ENCODE results near the gene JARID2. TPM values are rescaled to one million over a fixed set of nuclear protein-coding genes. Genes with fewer than 3 reads are reported as not detected.

The JARID2 gene
- total and polyA plus RNA-seq, 2 of the 13 experiments (the other 11 are each of a cell fraction or from before 2014, with no cell fraction given), result 7.5 to 10.3 TPM

DNA sequence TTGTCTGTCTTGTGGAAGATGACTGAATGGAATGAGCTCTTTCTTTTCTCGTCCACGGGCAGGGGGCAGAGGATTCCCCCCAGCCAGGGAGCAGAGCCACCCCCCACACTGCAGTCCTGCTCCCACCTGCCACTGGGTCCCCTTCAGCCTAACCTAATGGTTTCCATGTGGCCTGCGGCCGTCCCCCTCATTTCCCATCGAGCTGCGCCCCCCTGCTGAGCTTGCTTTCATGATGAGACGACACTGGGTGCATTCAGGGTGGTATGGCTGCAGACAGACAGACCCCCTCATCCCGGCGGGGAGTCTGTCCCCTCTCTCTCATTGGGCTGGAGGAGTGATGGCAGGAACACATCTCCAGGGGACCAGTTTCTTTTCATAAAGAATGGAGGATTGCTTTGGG lies 276.2 kb downstream of the JARID2 start (continued):
- TF ChIP-seq, protein P1, sequence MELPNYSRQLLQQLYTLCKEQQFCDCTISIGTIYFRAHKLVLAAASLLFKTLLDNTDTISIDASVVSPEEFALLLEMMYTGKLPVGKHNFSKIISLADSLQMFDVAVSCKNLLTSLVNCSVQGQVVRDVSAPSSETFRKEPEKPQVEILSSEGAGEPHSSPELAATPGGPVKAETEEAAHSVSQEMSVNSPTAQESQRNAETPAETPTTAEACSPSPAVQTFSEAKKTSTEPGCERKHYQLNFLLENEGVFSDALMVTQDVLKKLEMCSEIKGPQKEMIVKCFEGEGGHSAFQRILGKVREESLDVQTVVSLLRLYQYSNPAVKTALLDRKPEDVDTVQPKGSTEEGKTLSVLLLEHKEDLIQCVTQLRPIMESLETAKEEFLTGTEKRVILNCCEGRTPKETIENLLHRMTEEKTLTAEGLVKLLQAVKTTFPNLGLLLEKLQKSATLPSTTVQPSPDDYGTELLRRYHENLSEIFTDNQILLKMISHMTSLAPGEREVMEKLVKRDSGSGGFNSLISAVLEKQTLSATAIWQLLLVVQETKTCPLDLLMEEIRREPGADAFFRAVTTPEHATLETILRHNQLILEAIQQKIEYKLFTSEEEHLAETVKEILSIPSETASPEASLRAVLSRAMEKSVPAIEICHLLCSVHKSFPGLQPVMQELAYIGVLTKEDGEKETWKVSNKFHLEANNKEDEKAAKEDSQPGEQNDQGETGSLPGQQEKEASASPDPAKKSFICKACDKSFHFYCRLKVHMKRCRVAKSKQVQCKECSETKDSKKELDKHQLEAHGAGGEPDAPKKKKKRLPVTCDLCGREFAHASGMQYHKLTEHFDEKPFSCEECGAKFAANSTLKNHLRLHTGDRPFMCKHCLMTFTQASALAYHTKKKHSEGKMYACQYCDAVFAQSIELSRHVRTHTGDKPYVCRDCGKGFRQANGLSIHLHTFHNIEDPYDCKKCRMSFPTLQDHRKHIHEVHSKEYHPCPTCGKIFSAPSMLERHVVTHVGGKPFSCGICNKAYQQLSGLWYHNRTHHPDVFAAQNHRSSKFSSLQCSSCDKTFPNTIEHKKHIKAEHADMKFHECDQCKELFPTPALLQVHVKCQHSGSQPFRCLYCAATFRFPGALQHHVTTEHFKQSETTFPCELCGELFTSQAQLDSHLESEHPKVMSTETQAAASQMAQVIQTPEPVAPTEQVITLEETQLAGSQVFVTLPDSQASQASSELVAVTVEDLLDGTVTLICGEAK (IDR thresholded peaks at IDR 0.05), result no peak
- TF ChIP-seq, protein P1 (CRISPR knock-in tag; IDR thresholded peaks at IDR 0.05), result no peak
- TF ChIP-seq ZNF772 (CRISPR knock-in tag; IDR thresholded peaks at IDR 0.05), result no peak

DNA sequence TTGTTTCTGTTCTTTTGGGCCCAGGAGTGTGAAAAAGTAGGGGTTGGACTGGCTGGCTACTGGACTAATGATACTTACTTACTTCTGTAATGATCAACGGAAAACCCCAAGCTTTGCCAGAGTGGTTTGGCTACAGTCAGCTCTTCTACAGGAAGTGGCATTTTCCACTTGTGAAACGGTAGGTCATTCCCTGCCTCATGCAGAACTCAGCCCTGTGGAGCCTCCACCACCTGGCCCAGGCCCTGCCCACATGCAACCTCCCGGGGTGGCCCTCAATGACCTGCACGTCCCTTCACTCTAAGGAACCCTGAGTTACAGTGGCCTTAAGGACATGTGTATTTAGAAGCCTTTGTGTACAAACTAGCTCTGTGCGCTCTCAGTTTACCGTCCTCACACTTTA lies 276.6 kb downstream of the JARID2 start:
- in situ Hi-C loops (cut with HindIII; ENCODE audit: extremely low pct_ligation_motif_present, low pct_unique_long_range_greater_than_20kb), result loop anchor here (10.0 kb wide), 1 partner anchor 102 kb away; no protein-coding TSS in a partner anchor
- Histone ChIP-seq H2AFZ (ENCODE audit: low read length) (no peak overlapping the region), H3K9me3 (ENCODE audit: low read length) (no peaks in the 10 kb centered on the region), H3K9ac (ENCODE audit: insufficient read depth, low read depth, low read length) (no peak overlapping the region), H3K79me2 (ENCODE audit: insufficient read depth, low read length) (no peaks in the 10 kb centered on the region), H3K27ac (ENCODE audit: extremely low read length, insufficient read depth, low read length) (no peak overlapping the region), H3K27me3 (ENCODE audit: control insufficient read depth in 1 of 2, insufficient read depth in 2 of 2, low read length in 2 of 2) (no peaks in the 10 kb centered on the region), H3K4me3 (replicated peaks in 1 of 3; ENCODE audit: insufficient read depth in 1 of 3, low read depth in 2 of 3, low read length in 3 of 3) (no peak overlapping the region), H3K4me2 (ENCODE audit: low read depth, low read length) (no peak overlapping the region), H3K36me3 (replicated peaks in 1 of 2; ENCODE audit: control insufficient read depth in 1 of 2, insufficient read depth in 2 of 2, low read length in 2 of 2) (peaks cover 6 to 49% of the 10 kb centered on the region in 2 experiments), H4K20me1 (ENCODE audit: insufficient read depth, low read length) (no peaks in the 10 kb centered on the region), H3K4me1 (ENCODE audit: insufficient read depth, low read length) (peaks cover 15% of the 10 kb centered on the region)
- ATAC-seq, result no peak; the same call in 2 of the 3 replicates
- CTCF ChIA-PET (ENCODE audit: low intra/inter-chr PET ratio, low total read pairs), result no interaction called here
- no peak for FAIRE-seq
- DNase-seq (ENCODE audit: low spot score), result no peak
- intact Hi-C loops (cut with micrococcal nuclease; ENCODE audit: unreplicated experiment), result no loop called here
- BruUV-seq (replicated peaks), result no TSS peak
- POLR2A ChIA-PET, result no interaction called here
- 94% methylated on average over 6 of the region's 6 CpGs for WGBS (ENCODE audit: low lambda C conversion rate)
- TF ChIP-seq, protein P2, sequence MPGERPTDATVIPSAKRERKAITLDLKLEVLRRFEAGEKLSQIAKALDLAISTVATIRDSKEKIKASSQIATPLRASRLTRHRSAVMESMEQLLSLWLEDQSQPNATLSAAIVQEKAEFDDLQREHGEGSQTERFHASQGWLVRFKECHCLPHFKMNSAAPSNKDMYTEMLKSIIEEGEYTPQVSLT (CRISPR knock-in tag; IDR thresholded peaks at IDR 0.05; ENCODE audit: borderline replicate concordance, low read depth), result no peak
- TF ChIP-seq, protein P3, sequence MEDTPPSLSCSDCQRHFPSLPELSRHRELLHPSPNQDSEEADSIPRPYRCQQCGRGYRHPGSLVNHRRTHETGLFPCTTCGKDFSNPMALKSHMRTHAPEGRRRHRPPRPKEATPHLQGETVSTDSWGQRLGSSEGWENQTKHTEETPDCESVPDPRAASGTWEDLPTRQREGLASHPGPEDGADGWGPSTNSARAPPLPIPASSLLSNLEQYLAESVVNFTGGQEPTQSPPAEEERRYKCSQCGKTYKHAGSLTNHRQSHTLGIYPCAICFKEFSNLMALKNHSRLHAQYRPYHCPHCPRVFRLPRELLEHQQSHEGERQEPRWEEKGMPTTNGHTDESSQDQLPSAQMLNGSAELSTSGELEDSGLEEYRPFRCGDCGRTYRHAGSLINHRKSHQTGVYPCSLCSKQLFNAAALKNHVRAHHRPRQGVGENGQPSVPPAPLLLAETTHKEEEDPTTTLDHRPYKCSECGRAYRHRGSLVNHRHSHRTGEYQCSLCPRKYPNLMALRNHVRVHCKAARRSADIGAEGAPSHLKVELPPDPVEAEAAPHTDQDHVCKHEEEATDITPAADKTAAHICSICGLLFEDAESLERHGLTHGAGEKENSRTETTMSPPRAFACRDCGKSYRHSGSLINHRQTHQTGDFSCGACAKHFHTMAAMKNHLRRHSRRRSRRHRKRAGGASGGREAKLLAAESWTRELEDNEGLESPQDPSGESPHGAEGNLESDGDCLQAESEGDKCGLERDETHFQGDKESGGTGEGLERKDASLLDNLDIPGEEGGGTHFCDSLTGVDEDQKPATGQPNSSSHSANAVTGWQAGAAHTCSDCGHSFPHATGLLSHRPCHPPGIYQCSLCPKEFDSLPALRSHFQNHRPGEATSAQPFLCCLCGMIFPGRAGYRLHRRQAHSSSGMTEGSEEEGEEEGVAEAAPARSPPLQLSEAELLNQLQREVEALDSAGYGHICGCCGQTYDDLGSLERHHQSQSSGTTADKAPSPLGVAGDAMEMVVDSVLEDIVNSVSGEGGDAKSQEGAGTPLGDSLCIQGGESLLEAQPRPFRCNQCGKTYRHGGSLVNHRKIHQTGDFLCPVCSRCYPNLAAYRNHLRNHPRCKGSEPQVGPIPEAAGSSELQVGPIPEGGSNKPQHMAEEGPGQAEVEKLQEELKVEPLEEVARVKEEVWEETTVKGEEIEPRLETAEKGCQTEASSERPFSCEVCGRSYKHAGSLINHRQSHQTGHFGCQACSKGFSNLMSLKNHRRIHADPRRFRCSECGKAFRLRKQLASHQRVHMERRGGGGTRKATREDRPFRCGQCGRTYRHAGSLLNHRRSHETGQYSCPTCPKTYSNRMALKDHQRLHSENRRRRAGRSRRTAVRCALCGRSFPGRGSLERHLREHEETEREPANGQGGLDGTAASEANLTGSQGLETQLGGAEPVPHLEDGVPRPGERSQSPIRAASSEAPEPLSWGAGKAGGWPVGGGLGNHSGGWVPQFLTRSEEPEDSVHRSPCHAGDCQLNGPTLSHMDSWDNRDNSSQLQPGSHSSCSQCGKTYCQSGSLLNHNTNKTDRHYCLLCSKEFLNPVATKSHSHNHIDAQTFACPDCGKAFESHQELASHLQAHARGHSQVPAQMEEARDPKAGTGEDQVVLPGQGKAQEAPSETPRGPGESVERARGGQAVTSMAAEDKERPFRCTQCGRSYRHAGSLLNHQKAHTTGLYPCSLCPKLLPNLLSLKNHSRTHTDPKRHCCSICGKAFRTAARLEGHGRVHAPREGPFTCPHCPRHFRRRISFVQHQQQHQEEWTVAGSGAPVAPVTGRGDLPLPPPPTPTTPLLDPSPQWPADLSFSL (CRISPR knock-in tag; IDR thresholded peaks at IDR 0.05), result no peak
- TF ChIP-seq MTA1 (CRISPR knock-in tag; IDR thresholded peaks at IDR 0.05; ENCODE audit: borderline replicate concordance), result no peak
- no peak for TF ChIP-seq HIVEP1 (CRISPR knock-in tag; IDR thresholded peaks at IDR 0.05)

Measured in HepG2 (cell line).